IPS-18c (cell line): ENCODE results near the gene C2CD4C.

Source experiments
- H3K4me3 ChIP-seq: 2 replicates; pipeline ENCODE4 v1.7.0; 2013; ENCODE audit warnings: low read depth, mild to moderate bottlenecking, low read length, moderate library complexity; ENCODE audit not compliant: insufficient read depth
- H3K9me3 ChIP-seq: one replicate; pipeline ENCODE4 v1.6.1; 2013; ENCODE audit warnings: mild to moderate bottlenecking, low read length, moderate library complexity; ENCODE audit not compliant: control insufficient read depth, insufficient read depth

C2CD4C gene

DNA sequence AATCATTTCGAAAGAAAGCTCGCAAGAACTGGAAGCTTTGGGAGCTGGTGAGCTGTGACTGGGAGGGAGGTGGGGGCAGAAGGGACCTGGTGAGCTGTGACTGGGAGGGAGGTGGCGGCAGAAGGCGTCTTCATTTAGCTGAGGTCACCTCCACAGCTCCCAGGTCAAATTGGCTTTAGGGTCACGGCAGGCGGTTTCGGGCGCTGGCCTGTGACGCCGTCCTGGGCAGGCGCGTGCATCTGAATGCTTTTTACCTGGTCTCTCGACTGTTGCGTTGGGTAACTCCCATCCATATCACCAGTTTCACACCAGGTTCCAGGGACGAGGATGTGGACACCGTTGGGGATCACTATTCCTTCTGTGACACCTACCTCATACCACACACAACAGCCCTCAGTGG, 29.2 kb downstream of the C2CD4C start:
- H3K4me3 ChIP-seq = no peak overlapping the region
- no peaks in the 10 kb centered on the region for H3K9me3 ChIP-seq

DNA sequence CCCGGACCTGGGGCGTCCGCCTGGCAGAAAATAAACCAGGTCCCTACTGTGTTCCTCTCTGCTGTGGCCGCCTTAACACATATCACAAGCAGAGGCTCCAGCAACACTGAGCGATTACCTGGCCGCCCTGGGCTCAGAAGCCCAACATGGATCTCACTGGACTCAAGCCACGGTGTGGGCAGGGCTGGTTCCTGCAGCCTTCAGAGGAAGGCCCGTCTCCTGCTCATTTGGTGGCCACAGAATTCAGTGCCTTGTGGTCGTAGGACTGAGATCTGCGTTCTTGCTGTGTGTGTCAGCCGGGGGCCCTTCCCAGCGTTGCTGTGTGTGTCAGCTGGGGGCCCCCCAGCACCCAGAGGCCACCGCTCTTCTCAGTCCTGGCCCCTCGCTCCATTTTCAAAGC, 30.2 kb downstream of the C2CD4C start:
- Histone ChIP-seq H3K9me3 (no peaks in the 10 kb centered on the region), H3K4me3 (no peak overlapping the region)

DNA sequence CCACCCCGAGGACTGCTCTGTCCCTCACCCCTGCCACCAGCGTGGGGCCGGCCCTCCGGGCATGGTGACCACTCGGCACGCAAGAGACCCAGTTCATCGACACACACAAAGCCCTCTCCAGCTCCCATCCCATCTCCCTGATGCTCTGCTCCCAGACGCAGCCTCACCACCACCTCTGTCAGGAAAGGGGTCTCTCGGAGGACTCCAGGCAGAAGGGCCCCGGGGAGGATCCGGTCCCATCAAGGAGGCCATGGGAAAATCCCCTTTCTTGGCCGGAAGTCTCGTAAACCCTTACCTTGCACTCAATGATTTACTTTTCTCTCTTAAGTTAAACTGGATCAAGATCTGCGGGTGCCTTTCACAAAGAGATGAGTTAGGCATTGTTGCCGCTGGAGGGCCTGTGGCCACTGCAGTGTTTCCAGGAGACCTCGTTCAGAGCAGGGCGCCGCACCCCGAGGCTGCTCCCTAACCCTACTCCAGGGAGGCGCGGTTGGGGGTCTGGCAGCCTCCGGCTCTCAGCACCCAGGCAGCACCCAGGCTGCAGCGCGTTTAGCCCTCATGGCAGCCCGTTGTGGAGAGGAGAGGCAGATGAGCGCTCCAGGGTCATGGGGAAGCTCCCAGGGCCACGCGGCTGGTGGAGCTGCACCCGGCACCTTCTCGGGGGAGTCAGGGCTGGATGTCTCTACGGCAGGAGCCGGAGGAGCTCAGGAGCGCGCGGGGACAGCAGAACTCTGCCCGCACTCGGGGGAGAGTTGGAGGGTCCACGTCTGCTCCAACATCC, 31.0 kb downstream of the C2CD4C start:
- no peak overlapping the region for H3K4me3 ChIP-seq
- no peaks in the 10 kb centered on the region for H3K9me3 ChIP-seq

DNA sequence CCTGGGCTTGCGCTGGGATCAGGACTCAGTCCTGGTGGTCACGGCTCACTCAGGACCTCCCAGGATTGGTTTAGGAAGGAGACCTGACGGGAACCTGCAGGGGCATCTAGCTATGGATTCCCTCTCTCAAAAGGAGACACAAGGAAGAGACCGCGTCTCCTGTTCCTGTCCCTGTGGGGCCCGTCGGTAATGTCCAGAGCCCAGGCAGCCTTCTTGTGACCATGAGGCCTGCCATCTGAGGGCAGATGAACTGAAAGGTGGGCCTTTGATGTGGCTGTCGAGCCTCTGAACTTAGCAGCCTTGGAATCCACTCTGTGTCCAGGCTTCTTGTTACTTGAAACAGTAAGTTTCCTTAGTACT, 32.9 kb downstream of the C2CD4C start:
- H3K9me3 ChIP-seq = no peaks in the 10 kb centered on the region

DNA sequence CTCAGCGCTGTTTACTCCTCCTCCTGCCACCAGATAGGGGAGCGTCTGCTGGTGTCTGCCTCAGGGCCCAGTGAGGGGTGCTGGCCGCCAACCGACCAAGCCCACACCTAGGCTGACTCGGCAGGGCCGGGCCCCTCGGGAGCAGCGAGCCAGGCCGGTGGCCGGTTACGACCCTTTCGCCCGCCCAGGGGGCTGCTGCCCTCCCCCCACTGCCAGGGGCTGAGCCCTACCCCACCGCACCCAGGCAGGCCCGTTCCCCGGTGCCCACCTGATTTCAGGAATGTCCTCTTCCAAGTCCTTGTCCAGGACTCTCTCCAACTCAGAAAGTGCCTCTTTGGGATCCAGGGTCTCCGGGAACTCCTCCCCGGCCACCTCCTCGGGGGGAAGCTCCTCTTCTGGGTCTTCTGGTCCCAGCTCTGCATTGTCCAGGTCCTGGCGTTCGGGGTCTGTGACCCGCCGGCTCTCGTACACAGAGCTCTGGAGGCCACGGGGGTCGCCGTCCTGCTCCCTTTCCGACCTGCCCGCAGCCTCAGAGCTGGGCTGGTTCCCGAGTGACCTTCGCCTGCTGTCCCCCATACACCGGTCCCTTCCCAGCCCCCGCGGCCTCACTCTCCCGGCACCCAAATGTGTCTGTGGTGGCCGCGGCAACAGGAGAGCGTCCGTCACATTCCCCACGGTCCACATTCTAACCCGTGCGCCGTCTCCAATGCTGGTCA, 33.4 kb downstream of the C2CD4C start:
- no peak overlapping the region for H3K4me3 ChIP-seq

More for the DNA sequence above, 32.9 kb downstream of the C2CD4C start:
- H3K4me3 ChIP-seq = no peak overlapping the region

DNA sequence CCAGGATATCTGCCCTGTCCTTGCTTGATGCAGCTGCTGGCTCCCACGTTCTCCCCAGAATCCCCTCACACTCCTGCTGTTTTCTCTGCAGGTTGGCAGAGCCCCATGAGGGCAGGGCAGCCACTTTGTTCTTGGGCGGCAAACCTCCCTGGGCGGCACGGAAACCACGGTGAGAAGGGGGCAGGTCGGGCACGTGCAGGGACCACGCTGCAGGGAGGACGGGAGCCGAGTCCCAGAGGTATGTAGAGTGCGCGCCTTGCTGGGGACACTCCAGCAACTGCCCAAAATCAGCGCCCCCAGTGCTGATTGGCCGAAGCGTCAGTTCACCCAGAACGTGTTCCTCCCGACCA, 34.1 kb downstream of the C2CD4C start:
- no peak overlapping the region for H3K4me3 ChIP-seq
- H3K9me3 ChIP-seq = no peaks in the 10 kb centered on the region

More for the DNA sequence above, 33.4 kb downstream of the C2CD4C start:
- H3K9me3 ChIP-seq = no peaks in the 10 kb centered on the region

DNA sequence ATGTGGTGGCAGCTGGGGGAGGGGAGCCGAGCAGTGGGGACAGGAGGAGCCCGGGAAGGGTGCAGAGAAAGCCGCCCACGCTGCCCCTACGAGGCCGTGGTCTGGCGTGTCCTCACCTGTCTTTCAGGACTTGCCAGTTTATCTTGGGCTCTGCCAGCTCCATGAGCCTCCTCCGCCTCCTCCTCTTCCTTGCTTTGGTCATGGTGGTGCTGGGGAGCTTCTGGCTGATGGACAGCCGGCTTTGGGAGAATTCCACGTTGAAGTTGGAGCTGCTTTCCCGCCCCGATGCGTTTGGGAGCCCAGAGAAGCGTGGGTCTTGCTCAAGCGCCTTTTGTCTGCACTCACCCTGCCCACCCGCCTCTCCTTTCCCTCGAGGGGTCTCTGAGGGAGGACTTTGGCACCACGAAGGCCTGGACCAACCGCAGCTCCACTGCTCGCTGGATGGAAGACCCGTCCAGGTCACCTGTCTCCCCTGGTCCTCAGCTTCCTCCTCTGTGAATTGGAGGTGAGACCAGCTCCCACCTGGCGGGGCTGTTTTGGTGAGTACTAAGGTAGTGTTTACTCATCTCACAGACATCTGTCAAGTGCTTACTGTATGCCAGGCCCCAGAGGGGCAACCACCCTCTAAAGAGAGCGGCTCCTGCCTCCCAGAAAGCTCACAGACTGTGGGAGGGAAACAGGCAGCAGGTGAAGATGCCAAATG, 34.6 kb downstream of the C2CD4C start:
- no peaks in the 10 kb centered on the region for H3K9me3 ChIP-seq
- H3K4me3 ChIP-seq = no peak overlapping the region

DNA sequence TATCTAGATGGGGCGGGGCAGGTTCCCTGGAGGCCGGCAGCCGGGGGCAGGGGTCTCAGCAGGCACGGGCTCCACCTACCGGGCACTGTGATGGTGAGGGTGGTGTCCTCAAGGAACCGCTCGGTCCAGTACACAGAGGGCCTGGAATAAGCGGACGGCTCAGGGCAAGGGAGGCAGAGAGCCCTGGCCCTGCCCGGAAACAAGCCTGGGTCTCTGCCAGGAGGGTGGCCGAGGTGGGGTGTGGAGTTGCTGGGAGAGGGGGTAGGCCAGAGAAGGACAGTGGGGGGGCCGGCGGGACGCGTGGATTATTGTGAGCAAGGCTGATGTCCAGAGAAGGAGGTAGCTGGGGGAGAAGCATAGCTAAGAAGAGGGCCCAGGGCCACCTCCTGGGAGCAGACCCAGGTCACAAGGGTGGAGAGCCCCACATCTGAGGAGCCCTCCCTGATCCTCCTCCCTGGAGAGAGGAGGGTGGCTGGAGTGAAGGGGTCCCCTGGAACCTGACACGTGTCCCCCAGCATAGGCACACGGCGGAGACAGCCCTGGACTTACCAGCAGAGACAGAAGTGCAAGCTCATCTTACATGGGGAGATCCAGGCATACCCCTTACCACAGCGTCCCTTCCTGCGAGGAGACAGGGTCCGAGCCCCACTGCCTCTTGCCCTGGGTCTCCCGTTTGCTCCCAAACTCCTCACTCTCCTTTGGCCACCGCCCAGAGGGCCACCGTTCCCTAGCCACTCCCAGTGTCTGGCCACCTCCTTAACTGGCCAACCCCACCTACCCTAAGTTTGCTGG, 35.4 kb downstream of the C2CD4C start:
- no peaks in the 10 kb centered on the region for H3K9me3 ChIP-seq
- no peak overlapping the region for H3K4me3 ChIP-seq

DNA sequence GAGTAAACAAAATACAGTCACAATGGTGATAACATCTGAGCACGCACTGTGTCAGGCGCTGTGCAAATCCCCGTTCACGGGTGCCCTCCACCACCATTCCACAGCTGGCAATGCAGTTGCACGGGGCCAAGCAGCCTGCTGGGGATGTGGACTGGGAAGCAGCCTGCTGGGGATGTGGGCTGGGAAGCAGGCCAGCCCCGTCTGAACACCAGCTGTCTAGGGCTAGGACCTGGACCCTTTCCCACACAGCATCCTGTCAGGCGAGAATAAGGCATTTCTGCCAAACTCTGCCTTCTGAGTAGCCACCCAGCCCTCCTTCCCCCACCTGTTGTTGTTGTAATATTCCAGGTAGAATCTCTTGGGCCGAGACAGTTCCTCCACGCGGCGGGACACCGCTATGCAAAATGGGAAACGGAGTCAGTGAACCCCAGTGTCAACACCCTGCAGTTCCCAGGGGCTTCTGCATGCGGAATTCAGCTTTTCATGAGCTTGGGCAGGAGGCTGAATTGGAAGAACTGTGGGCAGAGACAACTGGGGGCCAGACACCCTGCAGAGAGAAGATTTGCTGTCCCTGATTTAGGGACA, 36.5 kb downstream of the C2CD4C start:
- no peak overlapping the region for H3K4me3 ChIP-seq

DNA sequence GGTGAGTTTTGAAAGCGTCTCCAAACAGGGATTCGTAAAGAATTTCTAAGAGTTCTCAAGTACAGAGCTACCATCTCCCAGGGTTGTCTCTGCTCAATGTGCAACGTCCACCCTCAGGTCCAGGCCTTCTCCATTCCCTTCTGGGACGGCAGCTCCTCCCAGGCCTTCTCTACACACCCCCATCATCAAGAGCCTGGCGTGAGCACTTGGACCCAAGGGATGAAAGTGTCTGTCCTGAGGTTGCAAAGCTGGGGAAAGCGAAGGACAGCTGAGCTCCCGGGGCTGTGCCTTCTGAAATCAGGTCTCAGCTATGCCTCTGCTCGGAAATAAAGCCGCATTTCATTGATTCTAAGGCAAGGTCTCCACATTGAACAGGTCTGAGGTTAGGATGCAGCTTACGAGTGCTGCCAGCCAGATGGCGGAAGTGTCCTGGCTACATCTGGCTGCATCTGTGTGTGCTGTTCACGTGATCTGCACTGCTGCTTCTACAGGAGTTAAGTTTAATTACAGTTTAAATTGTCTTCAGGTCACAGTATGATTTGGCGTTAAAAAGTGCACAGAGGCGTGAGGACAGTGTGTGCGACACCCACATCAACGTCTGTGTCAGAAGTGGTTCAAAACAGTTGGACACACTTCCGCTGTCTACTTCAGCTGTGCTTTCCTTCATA, 37.3 kb downstream of the C2CD4C start:
- Histone ChIP-seq H3K9me3 (no peaks in the 10 kb centered on the region), H3K4me3 (no peak overlapping the region)

More for the DNA sequence above, 36.5 kb downstream of the C2CD4C start:
- no peaks in the 10 kb centered on the region for H3K9me3 ChIP-seq

DNA sequence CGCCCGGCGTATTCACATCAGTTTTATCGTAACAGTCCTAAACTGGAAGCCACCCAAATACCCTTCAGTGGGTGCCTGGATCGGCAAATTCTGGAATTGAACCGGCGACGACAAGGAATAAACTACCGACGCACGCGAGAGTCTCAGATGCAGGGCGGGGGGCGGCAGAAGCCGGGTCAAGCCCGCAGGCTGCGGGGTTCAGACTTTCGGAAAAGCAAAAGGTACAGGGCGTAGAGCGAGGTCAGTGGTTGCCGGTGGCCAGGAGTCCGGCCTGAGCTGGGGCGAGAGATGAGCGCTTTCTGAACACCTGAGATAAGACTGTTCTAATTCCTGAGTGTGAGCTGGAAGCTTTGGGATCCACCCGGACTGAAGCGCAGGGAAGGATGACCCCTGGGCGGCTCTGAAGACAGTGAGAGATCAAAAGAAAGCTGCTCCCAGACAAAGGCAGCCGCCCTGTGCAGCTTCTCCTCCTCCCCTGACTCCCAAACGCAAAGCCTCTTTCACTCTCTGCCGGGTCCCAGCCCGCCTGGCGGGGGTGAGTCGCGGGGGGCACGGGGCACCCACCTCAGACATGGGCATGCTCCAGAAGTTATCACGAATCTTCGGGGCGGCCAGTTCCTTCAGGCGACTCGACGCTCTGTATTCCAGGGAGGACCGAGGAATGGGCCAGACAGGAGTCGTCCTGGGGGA, 38.2 kb downstream of the C2CD4C start:
- H3K4me3 ChIP-seq = no peak overlapping the region
- no peaks in the 10 kb centered on the region for H3K9me3 ChIP-seq

DNA sequence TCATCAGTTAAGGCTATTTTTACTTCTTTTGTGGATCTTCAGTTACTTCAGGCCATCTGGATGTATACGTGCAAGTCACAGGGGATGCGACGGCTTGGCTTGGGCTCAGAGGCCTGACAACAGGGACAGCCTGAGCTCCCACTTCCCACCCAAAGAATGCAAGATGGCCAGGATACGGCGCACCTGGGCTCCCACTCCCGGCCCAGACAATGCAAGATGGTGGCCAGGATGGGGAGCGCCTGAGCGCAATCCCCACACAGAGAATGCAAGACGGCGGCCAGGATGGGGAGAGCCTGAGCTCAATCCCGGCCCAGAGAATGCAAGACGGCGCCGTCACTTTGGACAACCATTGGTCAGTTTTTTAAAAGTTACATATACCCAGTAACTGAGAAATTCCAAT, 39.1 kb downstream of the C2CD4C start:
- H3K9me3 ChIP-seq = no peaks in the 10 kb centered on the region
- no peak overlapping the region for H3K4me3 ChIP-seq

DNA sequence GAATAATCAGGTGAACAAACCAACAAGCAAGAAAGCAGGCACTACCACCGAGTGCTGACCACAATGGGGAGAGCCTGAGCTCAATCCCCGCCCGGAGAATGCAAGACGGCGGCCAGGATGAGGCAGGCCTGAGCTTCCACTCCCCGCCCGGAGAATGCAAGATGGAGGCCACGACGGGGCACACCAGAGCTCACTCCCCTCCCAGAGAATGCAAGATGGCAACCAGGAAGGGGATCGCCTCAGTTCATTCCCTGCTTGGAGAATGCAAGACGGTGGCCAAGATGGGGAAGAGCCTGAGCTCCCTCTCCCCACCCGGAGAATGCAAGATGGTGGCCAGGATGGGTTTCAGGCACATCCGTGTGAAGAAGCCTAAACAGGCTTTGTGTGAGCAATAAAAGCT, 39.7 kb downstream of the C2CD4C start:
- no peaks in the 10 kb centered on the region for H3K9me3 ChIP-seq
- H3K4me3 ChIP-seq = no peak overlapping the region

DNA sequence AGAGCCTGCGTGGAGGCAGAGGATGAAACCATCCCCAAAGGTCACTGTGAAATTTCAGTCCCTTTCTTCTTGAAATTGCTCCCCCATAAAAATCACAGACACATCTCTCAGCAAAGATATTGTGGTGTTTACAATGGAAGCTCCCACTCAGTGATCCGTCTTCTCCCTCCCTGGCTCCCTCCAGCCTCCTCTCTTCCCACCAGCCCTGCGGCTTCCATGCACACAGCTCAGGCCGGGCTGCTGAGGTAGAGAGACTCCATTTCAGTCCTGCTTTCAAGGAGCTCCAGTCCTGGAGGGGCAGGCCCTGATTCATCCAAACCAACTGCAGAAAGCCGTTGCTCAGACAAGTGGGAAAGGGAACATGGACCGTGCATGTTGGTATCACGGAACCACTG, 40.3 kb downstream of the C2CD4C start:
- H3K9me3 ChIP-seq = no peaks in the 10 kb centered on the region
- H3K4me3 ChIP-seq = no peak overlapping the region

DNA sequence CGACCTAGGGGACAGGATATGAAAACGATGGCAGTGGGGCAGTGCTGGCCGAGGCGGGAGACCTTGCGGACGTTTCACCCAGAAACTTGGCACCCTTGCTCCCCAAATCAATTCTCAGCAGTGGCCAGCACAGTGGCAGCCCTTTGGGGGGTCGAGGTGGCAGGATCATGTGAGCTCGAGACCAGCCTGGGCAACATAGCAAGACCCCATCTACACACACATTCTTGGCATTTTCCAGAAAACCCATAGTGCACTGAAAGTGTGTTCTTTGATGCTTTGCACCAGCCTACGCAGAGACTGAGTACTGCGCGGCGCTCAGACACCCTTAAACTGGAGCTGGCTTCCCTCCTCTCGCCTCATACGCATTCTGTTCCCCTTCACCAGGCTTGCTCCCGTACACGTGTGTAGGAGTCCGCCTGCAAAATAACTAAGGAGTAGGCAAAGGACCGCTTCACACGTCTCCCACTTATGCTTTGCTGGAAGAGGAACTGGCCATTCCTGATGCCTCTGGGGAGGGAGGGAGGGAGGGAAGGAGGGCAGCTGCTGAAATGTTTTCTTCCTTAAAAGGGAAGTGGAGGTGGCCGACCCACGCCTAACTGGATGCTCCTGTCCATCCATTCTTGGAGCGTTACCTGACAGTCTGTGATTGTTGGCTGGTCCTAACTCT, 40.9 kb downstream of the C2CD4C start:
- H3K9me3 ChIP-seq = no peaks in the 10 kb centered on the region
- H3K4me3 ChIP-seq = no peak overlapping the region

DNA sequence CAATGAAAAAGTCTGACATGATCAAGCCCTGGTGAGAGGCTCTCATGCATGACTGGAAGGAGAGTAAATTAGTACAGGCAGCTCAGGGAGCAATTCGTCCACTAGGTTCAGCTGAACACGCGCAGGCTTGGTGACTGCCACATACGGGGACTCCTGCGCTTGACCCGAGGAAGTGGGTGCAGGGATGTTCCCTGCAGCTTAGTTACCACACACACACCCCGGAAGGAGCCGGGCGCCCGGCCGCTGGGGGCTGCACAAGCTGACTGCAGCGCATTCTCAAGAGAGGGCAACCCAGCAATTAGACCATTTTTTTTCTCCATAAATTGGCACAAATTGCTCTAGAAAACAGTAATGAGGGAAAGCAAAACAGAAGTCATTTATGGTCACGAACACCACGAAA, 41.4 kb downstream of the C2CD4C start:
- H3K9me3 ChIP-seq = no peaks in the 10 kb centered on the region
- H3K4me3 ChIP-seq = no peak overlapping the region
